GM12874 (cell line): ENCODE results near the gene ACADSB.

Experiments used
- CTCF ChIP-seq: IDR thresholded peaks from 2 replicates; pipeline ENCODE4 v1.5.1; 2011; ENCODE audit warnings: low read depth, mild to moderate bottlenecking, control low read depth, low read length, moderate library complexity; ENCODE audit not compliant: insufficient read depth

The ACADSB gene

GRCh38 chr10:123004298-123004697 is 4.5 kb upstream of the ACADSB start:
- TF ChIP-seq CTCF = no peak

- no peak for TF ChIP-seq CTCF
These were observed 1.1 kb upstream of the ACADSB start for GRCh38 chr10:123007558-123008354.

- TF ChIP-seq CTCF = no peak
These were observed 457 bp downstream of the ACADSB start for GRCh38 chr10:123009105-123009820.

- TF ChIP-seq CTCF = no peak
These were observed 3.2 kb downstream of the ACADSB start for GRCh38 chr10:123011987-123012386.

GRCh38 chr10:123013456-123014419 is 4.9 kb downstream of the ACADSB start:
- no peak for TF ChIP-seq CTCF

- no peak for TF ChIP-seq CTCF
These were observed 6.0 kb downstream of the ACADSB start for GRCh38 chr10:123014772-123015171.

GRCh38 chr10:123016228-123016627 is 7.4 kb downstream of the ACADSB start:
- no peak for TF ChIP-seq CTCF
